ENCODE results near the gene PHOSPHO2. TPM values are rescaled to one million over a fixed set of nuclear protein-coding genes. Genes with fewer than 3 reads are reported as not detected.
"Not testable (repeated sequence)": the region's sequence is repeated elsewhere in the genome, so short reads cannot be mapped to it uniquely, and the experiment has no call there.

Gene PHOSPHO2
- total RNA-seq, 1 donor from 2014 or later: 3.6 TPM

DNA sequence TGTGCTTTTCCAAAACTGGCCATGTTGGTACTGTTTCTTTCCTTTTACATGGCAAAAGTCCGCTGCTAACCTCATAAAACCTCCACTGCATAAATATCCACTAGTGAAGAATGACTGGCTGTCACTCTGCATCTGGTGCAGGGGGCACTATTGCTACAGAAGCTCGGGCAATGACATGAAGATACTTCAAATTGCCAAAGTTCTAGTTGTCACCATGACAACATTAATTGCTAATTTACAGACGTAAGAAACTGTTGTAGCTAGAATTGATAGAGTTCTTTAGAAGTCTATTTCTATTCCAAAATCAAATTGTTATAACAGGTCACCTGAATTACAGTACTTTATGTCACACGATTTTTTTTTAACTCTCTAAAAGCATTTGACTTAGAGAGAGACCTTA lies 909 bp upstream of the PHOSPHO2 start:
- no peak for DNase-seq (ENCODE audit: low read depth)
- peak overlapping the region; percentile 71 for H3K4me3 ChIP-seq (ENCODE audit: low read depth, low read length)
- TF ChIP-seq, protein P1, sequence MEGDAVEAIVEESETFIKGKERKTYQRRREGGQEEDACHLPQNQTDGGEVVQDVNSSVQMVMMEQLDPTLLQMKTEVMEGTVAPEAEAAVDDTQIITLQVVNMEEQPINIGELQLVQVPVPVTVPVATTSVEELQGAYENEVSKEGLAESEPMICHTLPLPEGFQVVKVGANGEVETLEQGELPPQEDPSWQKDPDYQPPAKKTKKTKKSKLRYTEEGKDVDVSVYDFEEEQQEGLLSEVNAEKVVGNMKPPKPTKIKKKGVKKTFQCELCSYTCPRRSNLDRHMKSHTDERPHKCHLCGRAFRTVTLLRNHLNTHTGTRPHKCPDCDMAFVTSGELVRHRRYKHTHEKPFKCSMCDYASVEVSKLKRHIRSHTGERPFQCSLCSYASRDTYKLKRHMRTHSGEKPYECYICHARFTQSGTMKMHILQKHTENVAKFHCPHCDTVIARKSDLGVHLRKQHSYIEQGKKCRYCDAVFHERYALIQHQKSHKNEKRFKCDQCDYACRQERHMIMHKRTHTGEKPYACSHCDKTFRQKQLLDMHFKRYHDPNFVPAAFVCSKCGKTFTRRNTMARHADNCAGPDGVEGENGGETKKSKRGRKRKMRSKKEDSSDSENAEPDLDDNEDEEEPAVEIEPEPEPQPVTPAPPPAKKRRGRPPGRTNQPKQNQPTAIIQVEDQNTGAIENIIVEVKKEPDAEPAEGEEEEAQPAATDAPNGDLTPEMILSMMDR (conservative IDR thresholded peaks at IDR 0.05; ENCODE audit: low read depth, low read length): peak; percentile 55

DNA sequence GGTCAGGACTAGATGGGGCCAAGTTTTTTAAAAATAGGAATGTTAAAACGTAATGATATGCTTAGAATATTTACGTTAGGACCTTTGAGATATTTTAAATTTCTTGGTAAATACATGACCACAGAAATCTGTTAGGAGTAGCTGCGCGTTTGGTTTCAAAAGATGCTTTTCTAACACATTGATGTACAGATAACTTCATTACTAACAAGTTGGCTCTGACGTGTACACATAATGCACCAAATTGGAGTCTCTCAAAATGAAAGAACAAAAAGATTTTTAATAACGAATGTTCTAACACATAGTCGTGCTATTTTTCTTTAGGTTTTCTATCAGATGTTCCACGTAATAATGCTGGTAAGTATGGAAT lies 608 bp downstream of the PHOSPHO2 start:
- H3K4me3 ChIP-seq (ENCODE audit: low read depth, low read length): peak overlapping the region; percentile 71
- TF ChIP-seq, protein P1 (conservative IDR thresholded peaks at IDR 0.05; ENCODE audit: low read depth, low read length): no peak
- DNase-seq (ENCODE audit: low read depth): no peak

DNA sequence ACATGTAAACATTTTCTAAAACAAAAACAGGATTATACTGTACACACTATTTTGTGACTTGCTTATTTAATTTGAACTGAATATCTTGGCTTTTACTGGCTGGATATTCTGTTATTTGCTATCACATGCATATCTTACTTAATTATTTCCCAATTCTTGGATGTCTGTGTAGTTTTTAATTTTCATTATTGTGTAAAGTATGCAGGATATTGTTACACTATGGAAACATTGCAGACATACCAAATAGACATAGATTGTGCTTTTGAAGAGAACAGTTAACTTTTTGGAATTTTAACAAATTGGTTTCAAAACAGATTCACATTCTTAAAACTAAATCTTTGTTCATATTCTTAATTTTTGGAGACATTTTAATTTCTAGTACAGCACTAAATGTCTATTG lies 2.1 kb downstream of the PHOSPHO2 start:
- H3K4me3 ChIP-seq (ENCODE audit: low read depth, low read length): no peak overlapping the region
- TF ChIP-seq, protein P1 (conservative IDR thresholded peaks at IDR 0.05; ENCODE audit: low read depth, low read length): no peak
- DNase-seq (ENCODE audit: low read depth): no peak

GRCh38 chr2:169699173-169699572 lies 4.9 kb downstream of the PHOSPHO2 start:
- H3K4me3 ChIP-seq (ENCODE audit: low read depth, low read length); DNase-seq (ENCODE audit: low read depth): not testable (repeated sequence)

DNA sequence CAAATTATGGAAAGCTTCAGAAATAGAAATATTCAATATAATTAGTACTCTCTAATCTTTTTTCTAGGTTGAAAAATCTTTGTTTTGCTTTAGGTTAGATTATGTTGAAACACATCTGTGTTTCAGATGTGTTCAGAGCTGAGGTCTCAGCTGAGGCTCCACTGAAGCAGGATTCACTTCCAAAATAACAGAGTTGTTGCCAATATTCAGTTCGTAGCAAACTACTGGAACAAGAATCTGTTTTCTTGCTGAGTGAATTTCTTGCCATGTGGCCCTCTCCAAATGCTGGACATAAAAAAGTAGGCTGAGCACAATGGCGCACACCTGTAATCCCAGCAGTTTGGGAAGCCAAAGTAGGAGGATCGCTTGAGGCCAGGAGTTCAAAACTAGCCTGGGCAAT lies 8.7 kb downstream of the PHOSPHO2 start:
- H3K4me3 ChIP-seq (ENCODE audit: low read depth, low read length): no peak overlapping the region
- no peak for DNase-seq (ENCODE audit: low read depth)
- TF ChIP-seq, protein P1 (conservative IDR thresholded peaks at IDR 0.05; ENCODE audit: low read depth, low read length): no peak

- DNase-seq (ENCODE audit: low read depth): no peak
- H3K4me3 ChIP-seq (ENCODE audit: low read depth, low read length): no peak overlapping the region
- TF ChIP-seq, protein P1 (conservative IDR thresholded peaks at IDR 0.05; ENCODE audit: low read depth, low read length): no peak
These were observed 10.0 kb downstream of the PHOSPHO2 start for GRCh38 chr2:169704160-169704708.

DNA sequence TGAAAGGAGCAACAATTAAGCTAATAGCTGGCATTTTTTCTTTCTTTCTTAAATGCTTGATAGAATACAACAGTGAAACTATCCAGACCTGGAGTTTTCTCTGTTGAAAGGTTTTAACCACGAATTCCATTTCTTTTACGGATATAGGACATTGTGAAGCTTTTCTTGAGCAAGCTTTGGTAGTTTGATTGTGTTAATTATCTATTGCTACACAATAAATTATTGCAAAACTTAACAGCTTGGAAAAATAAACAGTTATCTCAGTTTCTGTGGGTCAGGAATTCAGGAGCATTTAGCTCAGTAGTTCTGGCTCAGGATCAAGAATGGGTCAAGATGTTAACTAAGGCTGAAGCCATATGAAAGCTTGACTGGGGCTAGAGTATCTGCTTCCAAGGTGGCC lies 11.7 kb downstream of the PHOSPHO2 start:
- TF ChIP-seq, protein P1 (conservative IDR thresholded peaks at IDR 0.05; ENCODE audit: low read depth, low read length): no peak
- DNase-seq (ENCODE audit: low read depth): peak; percentile 68

More for the DNA sequence above, 11.7 kb downstream of the PHOSPHO2 start:
- H3K4me3 ChIP-seq (ENCODE audit: low read depth, low read length): no peak overlapping the region

All from epithelial cell of proximal tubule (primary cell).